ENCODE results near the gene ASNS.

The ASNS gene

GRCh38 chr7:97847791-97848190, 24.4 kb downstream of the ASNS start:
- TF ChIP-seq FOXP2 (optimal IDR thresholded peaks at IDR 0.05; ENCODE audit: borderline replicate concordance, extremely low read depth, extremely low read length, insufficient read depth) (no peak), TAF1 (IDR thresholded peaks at IDR 0.05; ENCODE audit: borderline replicate concordance, insufficient read depth, low read length) (no peak), REST (IDR thresholded peaks at IDR 0.05; ENCODE audit: insufficient read depth in 1 of 2, low read depth in 2 of 2, low read length in 2 of 2) (no peak), SIN3A (IDR thresholded peaks at IDR 0.05; ENCODE audit: borderline replicate concordance, insufficient read depth, low read length) (no peak), POLR2AphosphoS5 (IDR thresholded peaks at IDR 0.05; ENCODE audit: low read depth, low read length) (no peak)

- TF ChIP-seq REST (IDR thresholded peaks at IDR 0.05; ENCODE audit: insufficient read depth in 1 of 2, low read depth in 2 of 2, low read length in 2 of 2) (no peak), SIN3A (IDR thresholded peaks at IDR 0.05; ENCODE audit: borderline replicate concordance, insufficient read depth, low read length) (no peak), POLR2AphosphoS5 (IDR thresholded peaks at IDR 0.05; ENCODE audit: low read depth, low read length) (no peak), FOXP2 (optimal IDR thresholded peaks at IDR 0.05; ENCODE audit: borderline replicate concordance, extremely low read depth, extremely low read length, insufficient read depth) (no peak)
These were observed 25.3 kb downstream of the ASNS start for GRCh38 chr7:97846945-97847344.

GRCh38 chr7:97845622-97846203, 26.5 kb downstream of the ASNS start:
- TF ChIP-seq TAF1 (IDR thresholded peaks at IDR 0.05; ENCODE audit: borderline replicate concordance, insufficient read depth, low read length) (no peak), POLR2AphosphoS5 (IDR thresholded peaks at IDR 0.05; ENCODE audit: low read depth, low read length) (no peak), SIN3A (IDR thresholded peaks at IDR 0.05; ENCODE audit: borderline replicate concordance, insufficient read depth, low read length) (no peak), REST (IDR thresholded peaks at IDR 0.05; ENCODE audit: insufficient read depth in 1 of 2, low read depth in 2 of 2, low read length in 2 of 2) (no peak), FOXP2 (optimal IDR thresholded peaks at IDR 0.05; ENCODE audit: borderline replicate concordance, extremely low read depth, extremely low read length, insufficient read depth) (no peak)

- no peak for TF ChIP-seq REST (IDR thresholded peaks at IDR 0.05; ENCODE audit: insufficient read depth in 1 of 2, low read depth in 2 of 2, low read length in 2 of 2)
- TF ChIP-seq POLR2AphosphoS5 (IDR thresholded peaks at IDR 0.05; ENCODE audit: low read depth, low read length): no peak
- no peak for TF ChIP-seq TAF1 (IDR thresholded peaks at IDR 0.05; ENCODE audit: borderline replicate concordance, insufficient read depth, low read length)
- no peak for TF ChIP-seq FOXP2 (optimal IDR thresholded peaks at IDR 0.05; ENCODE audit: borderline replicate concordance, extremely low read depth, extremely low read length, insufficient read depth)
- no peak for TF ChIP-seq SIN3A (IDR thresholded peaks at IDR 0.05; ENCODE audit: borderline replicate concordance, insufficient read depth, low read length)
These were observed 28.2 kb downstream of the ASNS start for GRCh38 chr7:97844036-97844435.

All from PFSK-1 (cell line).